Muscle of arm (tissue), 12 donors: ENCODE data around the gene NONO. TPM values are rescaled to one million over a fixed set of nuclear protein-coding genes. Genes with fewer than 3 reads are reported as not detected.

Source experiments
- polyA plus RNA-seq, 12 donors: library from polyadenylated mRNA; unstranded; fragments of 120-200 nt; gene quantifications; one replicate each; pipeline ENCODE4 v1.2.1, GENCODE V29; 2013; ENCODE audit not compliant: insufficient read length in 12 of 12

The NONO gene
- polyA plus RNA-seq, 12 donors = 278 to 818 (median 321) TPM; not detected in 1

Other genes starting within 250 kb of the NONO start
- 10 to 100 TPM in 11 of 12 donors, not detected in 1; 39.9 to 78.3 (median 48.1) TPM for gene SNX12, start 215.3 kb upstream of the NONO start, polyA plus RNA-seq
- 10 to 100 TPM in 11 of 12 donors, not detected in 1; 22.8 to 48.7 (median 33.1) TPM for gene FOXO4, start 187.8 kb upstream of the NONO start, polyA plus RNA-seq
- 1 to 10 TPM in 6 of 12 donors, under 1 TPM in 3, not detected in 3; 0.71 to 1.7 (median 1.3) TPM for gene CXorf65, start 176.9 kb upstream of the NONO start, polyA plus RNA-seq
- gene IL2RG, start 172.1 kb upstream of the NONO start, polyA plus RNA-seq = 10 to 100 TPM in 2 of 12 donors, 1 to 10 TPM in 9, not detected in 1; 2.0 to 30.7 (median 3.4) TPM
- 10 to 100 TPM in 11 of 12 donors, not detected in 1; 25.4 to 78.5 (median 39.5) TPM for gene MED12, start 165.0 kb upstream of the NONO start, polyA plus RNA-seq
- 1 to 10 TPM in 11 of 12 donors, not detected in 1; 2.4 to 9.7 (median 3.3) TPM for gene NLGN3, start 138.8 kb upstream of the NONO start, polyA plus RNA-seq
- gene GJB1, start 60.4 kb upstream of the NONO start, polyA plus RNA-seq = 10 to 100 TPM in 1 of 12 donors, 1 to 10 TPM in 1, under 1 TPM in 6, not detected in 4; 0.15 to 11.6 (median 0.32) TPM
- gene ZMYM3, start 29.5 kb upstream of the NONO start, polyA plus RNA-seq = 10 to 100 TPM in 11 of 12 donors, not detected in 1; 18.9 to 36.7 (median 21.1) TPM
- 100 to 1,000 TPM in 8 of 12 donors, 10 to 100 TPM in 3, not detected in 1; 42.3 to 148 (median 121) TPM for gene ITGB1BP2, start 18.1 kb downstream of the NONO start, polyA plus RNA-seq
- gene TAF1, start 82.7 kb downstream of the NONO start, polyA plus RNA-seq = 10 to 100 TPM in 11 of 12 donors, not detected in 1; 20.4 to 48.9 (median 27.8) TPM
- 100 to 1,000 TPM in 8 of 12 donors, 10 to 100 TPM in 3, not detected in 1; 81.4 to 226 (median 133) TPM for gene OGT, start 249.5 kb downstream of the NONO start, polyA plus RNA-seq